Neural progenitor cell (in vitro differentiated cells): Measurements from ENCODE around the gene PHOX2B.

ENCODE experiments used
- EZH2 ChIP-seq: fragments of 200-600 bp; sonication (generic); IDR thresholded peaks from 2 replicates; pipeline ENCODE4 v1.6.1; 2017; ENCODE audit warnings: antibody characterized with exemption, mild to moderate bottlenecking, moderate library complexity
- TF ChIP-seq, protein P1 (sequence below): fragments of 200-600 bp; sonication (generic); IDR thresholded peaks from 2 replicates; pipeline ENCODE4 v1.5.1; 2017; ENCODE audit warnings: antibody characterized with exemption, mild to moderate bottlenecking

DNA sequence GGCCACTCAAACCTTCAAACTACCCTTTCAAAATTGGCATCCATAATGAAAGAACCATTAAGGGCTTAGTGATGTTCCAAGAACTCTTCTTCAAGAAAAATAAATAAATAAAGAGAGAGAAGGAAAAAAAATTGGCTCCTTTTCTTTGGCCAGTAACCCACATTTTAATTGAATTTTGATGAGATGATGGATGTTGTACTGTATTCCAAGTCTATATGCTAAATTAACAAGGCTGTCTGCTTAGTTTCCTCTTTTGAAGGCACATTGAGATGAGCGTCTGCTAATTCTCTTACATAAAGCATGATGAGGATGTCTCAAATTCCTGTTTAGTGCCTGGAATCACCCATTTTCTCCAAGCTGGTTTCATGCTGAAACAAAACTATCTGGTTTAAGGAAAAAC, 33.4 kb downstream of the PHOX2B start:
- TF ChIP-seq, protein P1, sequence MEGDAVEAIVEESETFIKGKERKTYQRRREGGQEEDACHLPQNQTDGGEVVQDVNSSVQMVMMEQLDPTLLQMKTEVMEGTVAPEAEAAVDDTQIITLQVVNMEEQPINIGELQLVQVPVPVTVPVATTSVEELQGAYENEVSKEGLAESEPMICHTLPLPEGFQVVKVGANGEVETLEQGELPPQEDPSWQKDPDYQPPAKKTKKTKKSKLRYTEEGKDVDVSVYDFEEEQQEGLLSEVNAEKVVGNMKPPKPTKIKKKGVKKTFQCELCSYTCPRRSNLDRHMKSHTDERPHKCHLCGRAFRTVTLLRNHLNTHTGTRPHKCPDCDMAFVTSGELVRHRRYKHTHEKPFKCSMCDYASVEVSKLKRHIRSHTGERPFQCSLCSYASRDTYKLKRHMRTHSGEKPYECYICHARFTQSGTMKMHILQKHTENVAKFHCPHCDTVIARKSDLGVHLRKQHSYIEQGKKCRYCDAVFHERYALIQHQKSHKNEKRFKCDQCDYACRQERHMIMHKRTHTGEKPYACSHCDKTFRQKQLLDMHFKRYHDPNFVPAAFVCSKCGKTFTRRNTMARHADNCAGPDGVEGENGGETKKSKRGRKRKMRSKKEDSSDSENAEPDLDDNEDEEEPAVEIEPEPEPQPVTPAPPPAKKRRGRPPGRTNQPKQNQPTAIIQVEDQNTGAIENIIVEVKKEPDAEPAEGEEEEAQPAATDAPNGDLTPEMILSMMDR = no peak
- no peak for TF ChIP-seq EZH2
